Ovary (tissue), 9 donors: Measurements from ENCODE around the gene SSU72. TPM values are rescaled to one million over a fixed set of nuclear protein-coding genes. Genes with fewer than 3 reads are reported as not detected.
"Not testable (repeated sequence)": the region's sequence is repeated elsewhere in the genome, so short reads cannot be mapped to it uniquely, and the experiment has no call there.

Experiments used
- DNase-seq, 5 donors: peaks; one replicate each; pipeline ENCODE4 v3.0.0-alpha.2; 2019 to 2020
- H3K27ac ChIP-seq, 2 donors: fragments of 200-600 bp; one replicate each; pipeline versions ENCODE4 v1.5.1 to v1.8.0; 2019 to 2022
- H3K27me3 ChIP-seq: fragments of 200-600 bp; one replicate; pipeline ENCODE4 v1.8.0; 2022
- H3K36me3 ChIP-seq: fragments of 200-600 bp; sonication (generic); one replicate; pipeline ENCODE4 v1.5.1; 2019
- H3K4me1 ChIP-seq: one replicate; pipeline ENCODE4 v1.8.1; 2013; ENCODE audit warnings: mild to moderate bottlenecking, moderate library complexity; ENCODE audit not compliant: insufficient read depth
- H3K4me3 ChIP-seq: fragments of 200-600 bp; sonication (generic); one replicate; pipeline ENCODE4 v1.5.1; 2017
- H3K9me3 ChIP-seq, 2 donors: fragments of 200-600 bp in 1 of 2; sonication (generic) in 1 of 2; one replicate each; pipeline versions ENCODE4 v1.5.1 to v1.8.1; 2013 to 2019; ENCODE audit warnings: mild to moderate bottlenecking in 1 of 2, moderate library complexity in 1 of 2
- EP300 ChIP-seq: sonication (generic); formaldehyde crosslinking; IDR thresholded peaks from one replicate; pipeline ENCODE4 v1.6.1; 2017; ENCODE audit warnings: antibody characterized with exemption
- POLR2A ChIP-seq: fragments of 450-650 bp; IDR thresholded peaks from one replicate; pipeline ENCODE4 v1.6.1; 2017; ENCODE audit warnings: antibody characterized with exemption, mild to moderate bottlenecking, moderate library complexity
- WGBS, 3 donors: extraction: QIAGEN DNeasy Blood & Tissue Kit in 1 of 3; methylation state at CpG; one replicate each; pipeline versions ENCODE4 v1.1.5 to v1.1.7; 2013 to 2017; 5-methylcytosine and 5-hydroxymethylcytosine counted together
- intact Hi-C, 4 donors: fragments of 100-400 bp; cut with DNase I; formaldehyde crosslinking; loops; one replicate each; pipeline versions ENCODE4 v1.11.0 to v1.15.1; 2022 to 2023
- polyA plus RNA-seq, 2 donors: library from polyadenylated mRNA; stranded (reverse); fragments of 200-250 nt in 1 of 2; fragments of 350-450 nt in 1 of 2; fragmentation: Illumina TruSeq in 1 of 2; extraction: RNeasy Lipid Tissue Mini Kit (QIAGEN cat#74804) in 1 of 2; gene quantifications; one replicate each; pipeline ENCODE4 v1.2.3, GENCODE V29; 2013 to 2014
- total RNA-seq, 7 donors: library from RNA; depleted of rRNA in 2 of 7; stranded (reverse); fragments of >200 nt in 2 of 7; fragmentation: NEBNext Ultra II Directional in 3 of 7; extraction: Animal tissue kit (Norgen Biotek cat#: 25700) in 3 of 7; gene quantifications; one replicate each; pipeline versions ENCODE4 v1.1.0 to v1.2.4, GENCODE V29; 2016 to 2023
- TF ChIP-seq, protein P1 (sequence below), 3 donors: fragments of 450-650 bp in 2 of 3; fragments of 200-600 bp in 1 of 3; IDR thresholded peaks; one replicate each; pipeline versions ENCODE4 v1.5.1 to v1.8.0; 2016 to 2022; ENCODE audit warnings: antibody characterized with exemption in 3 of 3, mild to moderate bottlenecking in 1 of 3
- donor health status: DM: no; HTN: no; CAD: no; lungs with moderate emphysema.
- donor health status: DM: no; HTN: no; CAD: no.
- donor health status: Bipolar disorder and iron deficiency.
- donor health status: DM: yes; HTN: yes; CAD: no.
- donor health status: DM: no; HTN: no; CAD: no.
- donor health status: DM: yes; HTN: yes; CAD: no.

SSU72 gene
- total and polyA plus RNA-seq, 9 donors = 72.3 to 119 (median 110) TPM

- WGBS, 3 donors = 0% methylated on average over 38 to 99 of the region's 99 CpGs
- TF ChIP-seq, protein P1, sequence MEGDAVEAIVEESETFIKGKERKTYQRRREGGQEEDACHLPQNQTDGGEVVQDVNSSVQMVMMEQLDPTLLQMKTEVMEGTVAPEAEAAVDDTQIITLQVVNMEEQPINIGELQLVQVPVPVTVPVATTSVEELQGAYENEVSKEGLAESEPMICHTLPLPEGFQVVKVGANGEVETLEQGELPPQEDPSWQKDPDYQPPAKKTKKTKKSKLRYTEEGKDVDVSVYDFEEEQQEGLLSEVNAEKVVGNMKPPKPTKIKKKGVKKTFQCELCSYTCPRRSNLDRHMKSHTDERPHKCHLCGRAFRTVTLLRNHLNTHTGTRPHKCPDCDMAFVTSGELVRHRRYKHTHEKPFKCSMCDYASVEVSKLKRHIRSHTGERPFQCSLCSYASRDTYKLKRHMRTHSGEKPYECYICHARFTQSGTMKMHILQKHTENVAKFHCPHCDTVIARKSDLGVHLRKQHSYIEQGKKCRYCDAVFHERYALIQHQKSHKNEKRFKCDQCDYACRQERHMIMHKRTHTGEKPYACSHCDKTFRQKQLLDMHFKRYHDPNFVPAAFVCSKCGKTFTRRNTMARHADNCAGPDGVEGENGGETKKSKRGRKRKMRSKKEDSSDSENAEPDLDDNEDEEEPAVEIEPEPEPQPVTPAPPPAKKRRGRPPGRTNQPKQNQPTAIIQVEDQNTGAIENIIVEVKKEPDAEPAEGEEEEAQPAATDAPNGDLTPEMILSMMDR (IDR thresholded peaks at IDR 0.05) = peak in 1 of 3 donors; percentile 18
- TF ChIP-seq POLR2A = peak; percentile 55
- TF ChIP-seq EP300 = no peak
- Histone ChIP-seq H3K27me3 (no peaks in the 10 kb centered on the region), H3K4me3 (peak within 1 kb of the TSS; percentile 60), H3K9me3 (no peaks in the 10 kb centered on the region), H3K4me1 (peaks cover 2% of the 10 kb centered on the region), H3K36me3 (no peaks in the 10 kb centered on the region), H3K27ac (peak within 1 kb of the TSS; percentile 77 to 83)
- peak; percentile 98 to 99 (median 98) for DNase-seq
- intact Hi-C loops = no loop called here
Observed at GRCh38 chr1:1511533-1512285, 63.0 kb downstream of the SSU72 start, which contains the start of gene ATAD3A. TSS of gene ATAD3A (plus strand) at chr1:1512162. CDS start at chr1:1512269, 107 bp downstream.

DNA sequence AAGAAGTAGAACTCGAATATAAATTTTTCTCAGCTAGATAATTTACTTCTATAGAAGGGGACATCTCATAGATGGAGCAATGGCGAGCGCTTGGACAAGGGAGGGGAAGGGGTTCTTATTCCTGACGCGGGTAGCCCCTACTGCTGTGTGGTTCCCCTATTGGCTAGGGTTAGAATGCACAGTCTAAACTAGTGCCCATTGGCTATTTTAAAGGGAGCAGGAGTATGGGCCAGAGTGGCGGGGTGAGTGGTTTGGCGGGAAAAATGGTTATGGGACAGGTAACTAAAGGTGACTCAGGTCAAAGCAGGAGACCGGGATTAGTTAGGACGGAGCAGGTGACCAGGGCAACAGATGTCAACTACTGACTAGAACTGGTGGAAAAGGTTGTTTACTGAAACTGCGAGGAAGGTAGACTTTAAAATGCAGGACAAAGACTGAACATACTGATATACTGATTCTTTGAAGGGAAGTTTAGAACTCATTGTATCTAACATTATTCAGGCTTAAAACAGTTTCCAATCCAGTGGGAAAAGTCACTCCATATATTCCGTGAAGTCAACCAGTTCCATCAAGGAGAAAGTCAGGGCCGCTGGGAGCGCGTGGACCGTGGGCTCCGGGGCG lies 63.6 kb downstream of the SSU72 start:
- intact Hi-C loops = no loop called here
- WGBS, 3 donors = 13 to 22% (median 16%) methylated on average over 17 of the region's 17 CpGs
- no peaks in the 10 kb centered on the region for H3K9me3 ChIP-seq
- H3K4me1 ChIP-seq = peaks cover 2% of the 10 kb centered on the region
- peak overlapping the region; percentile 60 for H3K4me3 ChIP-seq
- H3K27me3 ChIP-seq = no peaks in the 10 kb centered on the region
- peak in 1 of 5 donors; percentile 23 for DNase-seq
- H3K27ac ChIP-seq = peak overlapping the region; percentile 77 to 83
- TF ChIP-seq POLR2A (no peak), EP300 (no peak)
- TF ChIP-seq, protein P1 (IDR thresholded peaks at IDR 0.05) = no peak
- H3K36me3 ChIP-seq = no peaks in the 10 kb centered on the region

DNA sequence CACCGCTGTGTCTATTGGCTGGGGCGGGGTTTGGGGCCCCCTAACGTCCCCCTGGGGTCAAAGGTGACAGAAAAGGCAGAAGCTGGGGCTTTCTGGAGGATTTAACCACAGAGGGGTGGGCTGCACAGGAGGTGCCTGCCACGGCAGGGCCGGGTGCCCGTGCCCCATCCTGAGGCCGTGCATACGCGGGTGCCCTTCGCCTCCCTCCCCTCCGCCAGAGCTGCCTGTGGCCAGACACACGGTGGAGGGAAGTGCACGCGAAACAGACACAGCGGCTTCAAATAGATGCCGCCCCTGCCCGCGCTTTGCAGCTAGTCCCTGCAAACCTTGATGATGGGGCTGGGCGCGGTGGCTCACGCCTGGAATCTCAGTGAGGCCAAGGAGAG lies 65.2 kb downstream of the SSU72 start:
- intact Hi-C loops = loop anchor here in 2 of 4 donors (10.0 kb wide), 2 partner anchors 135 to 195 kb away; partner anchors contain the start of gene AURKAIP1 (in 1 of the 2)
- 83 to 92% (median 83%) methylated on average over 7 to 16 of the region's 21 CpGs for WGBS, 3 donors
- not testable (repeated sequence) for H3K36me3 ChIP-seq, H3K27me3 ChIP-seq, H3K4me1 ChIP-seq, H3K4me3 ChIP-seq, H3K9me3 ChIP-seq, H3K27ac ChIP-seq, DNase-seq

DNA sequence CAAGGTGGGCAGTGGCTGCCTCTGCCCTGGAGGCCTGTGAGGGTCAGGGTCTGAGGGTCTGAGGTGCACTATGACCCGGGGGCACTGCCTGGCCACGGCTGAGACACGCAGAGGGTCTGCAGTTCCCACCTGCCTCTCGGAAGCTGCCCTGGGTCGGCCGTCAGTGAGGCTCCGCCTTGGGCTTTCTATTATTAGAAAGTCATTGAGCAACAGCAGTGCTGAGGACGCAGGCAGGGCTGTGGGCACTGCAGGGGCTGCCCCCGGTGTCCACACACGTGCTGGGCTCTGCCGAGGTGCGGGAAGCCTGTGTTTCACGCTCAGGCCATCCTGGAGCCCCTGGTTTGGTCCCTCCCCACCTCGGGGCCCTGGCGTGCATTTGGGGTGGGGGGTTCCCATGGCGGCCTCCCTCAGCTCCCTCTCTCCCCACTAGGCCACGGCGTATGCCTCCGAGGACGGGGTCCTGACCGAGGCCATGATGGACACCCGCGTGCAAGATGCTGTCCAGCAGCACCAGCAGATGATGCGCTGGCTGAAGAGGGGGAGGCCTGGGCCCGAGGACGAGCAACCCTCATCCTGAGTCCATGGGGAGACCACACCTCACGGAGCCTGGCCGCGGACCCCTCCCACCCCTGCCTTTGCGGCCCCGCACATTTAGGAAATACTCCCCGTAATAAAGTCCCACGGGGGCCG lies 65.7 kb downstream of the SSU72 start:
- H3K4me3 ChIP-seq, H3K27ac ChIP-seq, H3K27me3 ChIP-seq, H3K36me3 ChIP-seq, H3K9me3 ChIP-seq, H3K4me1 ChIP-seq, DNase-seq: not testable (repeated sequence)
- intact Hi-C loops = loop anchor here in 2 of 4 donors (10.0 kb wide), 2 partner anchors 134 to 194 kb away; partner anchors contain the start of gene AURKAIP1 (in 1 of the 2)
- WGBS, 3 donors = 77 to 82% (median 80%) methylated on average over 17 to 31 of the region's 34 CpGs

GRCh38 chr1:1507305-1507704 lies 67.4 kb downstream of the SSU72 start:
- H3K4me1 ChIP-seq = peaks cover 2% of the 10 kb centered on the region
- intact Hi-C loops = loop anchor here in 2 of 4 donors (10.0 kb wide), 2 partner anchors 133 to 193 kb away; partner anchors contain the start of gene AURKAIP1 (in 1 of the 2)
- TF ChIP-seq, protein P1 (IDR thresholded peaks at IDR 0.05) = no peak
- no peak for TF ChIP-seq POLR2A
- TF ChIP-seq EP300 = no peak
- no peaks in the 10 kb centered on the region for H3K9me3 ChIP-seq
- H3K27ac ChIP-seq = no peak overlapping the region
- H3K27me3 ChIP-seq = no peaks in the 10 kb centered on the region
- 92 to 96% (median 94%) methylated on average over 4 of the region's 4 CpGs for WGBS, 3 donors
- no peaks in the 10 kb centered on the region for H3K36me3 ChIP-seq
- H3K4me3 ChIP-seq = no peak overlapping the region
- no peak for DNase-seq

DNA sequence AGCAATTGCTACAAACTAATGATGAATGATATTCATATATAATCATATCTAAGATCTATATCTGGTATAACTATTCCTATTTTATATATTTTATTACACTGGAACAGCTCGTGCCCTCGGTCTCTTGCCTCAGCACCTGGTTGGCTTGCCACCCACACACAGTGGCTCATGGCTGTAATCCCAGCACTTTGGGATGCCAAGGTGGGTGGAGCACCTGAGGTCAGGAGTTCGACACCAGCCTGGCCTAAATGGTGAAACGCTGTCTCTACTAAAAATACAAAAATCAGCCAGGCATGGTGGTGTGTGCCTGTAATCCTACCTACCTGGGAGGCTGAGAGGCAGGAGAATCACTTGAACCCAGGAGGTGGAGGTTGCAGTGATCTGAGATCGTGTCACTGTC lies 68.9 kb downstream of the SSU72 start:
- DNase-seq, H3K4me3 ChIP-seq, H3K36me3 ChIP-seq, H3K27me3 ChIP-seq, H3K9me3 ChIP-seq, H3K4me1 ChIP-seq: not testable (repeated sequence)
- H3K27ac ChIP-seq = peak overlapping the region in 1 of 2 donors; percentile 63
- intact Hi-C loops = loop anchor here in 2 of 4 donors (10.0 kb wide), 2 partner anchors 131 to 191 kb away; partner anchors contain the start of gene AURKAIP1 (in 1 of the 2)
- WGBS, 3 donors = 61 to 63% (median 62%) methylated on average over 5 of the region's 5 CpGs
